ENCODE data around the gene ANKRD52.

ANKRD52 gene

GRCh38 chr12:56188131-56188777, 69.9 kb downstream of the ANKRD52 start:
- Histone ChIP-seq H3K9ac (ENCODE audit: insufficient read length, low read depth) (peak overlapping the region; percentile 91), H3K27me3 (ENCODE audit: insufficient read depth, insufficient read length) (no peaks in the 10 kb centered on the region), H3K4me3 (ENCODE audit: insufficient read length, low read depth) (peak overlapping the region; percentile 76), H3K9me3 (ENCODE audit: insufficient read depth, low read length) (no peaks in the 10 kb centered on the region), H3K36me3 (ENCODE audit: insufficient read depth, insufficient read length, low read length) (peaks cover 34% of the 10 kb centered on the region), H3K4me1 (ENCODE audit: insufficient read depth, insufficient read length) (no peaks in the 10 kb centered on the region)
- no peak for DNase-seq (ENCODE audit: low read depth, low spot score)
- TF ChIP-seq YY1 (IDR thresholded peaks at IDR 0.05; ENCODE audit: insufficient read depth, insufficient read length) (no peak), SUZ12 (IDR thresholded peaks at IDR 0.05; ENCODE audit: extremely low read depth, insufficient read depth, insufficient read length) (no peak), ZNF274 (IDR thresholded peaks at IDR 0.05; ENCODE audit: low read depth, low read length) (no peak)

Measured in NT2/D1 (cell line).